HS-5 (cell line): Measurements from ENCODE around the gene RAPH1.

Experiments
- DNase-seq: peaks from one replicate; pipeline ENCODE4 v3.0.0-alpha.2; 2012; ENCODE audit warnings: low read depth

The RAPH1 gene, protein sequence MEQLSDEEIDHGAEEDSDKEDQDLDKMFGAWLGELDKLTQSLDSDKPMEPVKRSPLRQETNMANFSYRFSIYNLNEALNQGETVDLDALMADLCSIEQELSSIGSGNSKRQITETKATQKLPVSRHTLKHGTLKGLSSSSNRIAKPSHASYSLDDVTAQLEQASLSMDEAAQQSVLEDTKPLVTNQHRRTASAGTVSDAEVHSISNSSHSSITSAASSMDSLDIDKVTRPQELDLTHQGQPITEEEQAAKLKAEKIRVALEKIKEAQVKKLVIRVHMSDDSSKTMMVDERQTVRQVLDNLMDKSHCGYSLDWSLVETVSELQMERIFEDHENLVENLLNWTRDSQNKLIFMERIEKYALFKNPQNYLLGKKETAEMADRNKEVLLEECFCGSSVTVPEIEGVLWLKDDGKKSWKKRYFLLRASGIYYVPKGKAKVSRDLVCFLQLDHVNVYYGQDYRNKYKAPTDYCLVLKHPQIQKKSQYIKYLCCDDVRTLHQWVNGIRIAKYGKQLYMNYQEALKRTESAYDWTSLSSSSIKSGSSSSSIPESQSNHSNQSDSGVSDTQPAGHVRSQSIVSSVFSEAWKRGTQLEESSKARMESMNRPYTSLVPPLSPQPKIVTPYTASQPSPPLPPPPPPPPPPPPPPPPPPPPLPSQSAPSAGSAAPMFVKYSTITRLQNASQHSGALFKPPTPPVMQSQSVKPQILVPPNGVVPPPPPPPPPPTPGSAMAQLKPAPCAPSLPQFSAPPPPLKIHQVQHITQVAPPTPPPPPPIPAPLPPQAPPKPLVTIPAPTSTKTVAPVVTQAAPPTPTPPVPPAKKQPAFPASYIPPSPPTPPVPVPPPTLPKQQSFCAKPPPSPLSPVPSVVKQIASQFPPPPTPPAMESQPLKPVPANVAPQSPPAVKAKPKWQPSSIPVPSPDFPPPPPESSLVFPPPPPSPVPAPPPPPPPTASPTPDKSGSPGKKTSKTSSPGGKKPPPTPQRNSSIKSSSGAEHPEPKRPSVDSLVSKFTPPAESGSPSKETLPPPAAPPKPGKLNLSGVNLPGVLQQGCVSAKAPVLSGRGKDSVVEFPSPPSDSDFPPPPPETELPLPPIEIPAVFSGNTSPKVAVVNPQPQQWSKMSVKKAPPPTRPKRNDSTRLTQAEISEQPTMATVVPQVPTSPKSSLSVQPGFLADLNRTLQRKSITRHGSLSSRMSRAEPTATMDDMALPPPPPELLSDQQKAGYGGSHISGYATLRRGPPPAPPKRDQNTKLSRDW

DNA sequence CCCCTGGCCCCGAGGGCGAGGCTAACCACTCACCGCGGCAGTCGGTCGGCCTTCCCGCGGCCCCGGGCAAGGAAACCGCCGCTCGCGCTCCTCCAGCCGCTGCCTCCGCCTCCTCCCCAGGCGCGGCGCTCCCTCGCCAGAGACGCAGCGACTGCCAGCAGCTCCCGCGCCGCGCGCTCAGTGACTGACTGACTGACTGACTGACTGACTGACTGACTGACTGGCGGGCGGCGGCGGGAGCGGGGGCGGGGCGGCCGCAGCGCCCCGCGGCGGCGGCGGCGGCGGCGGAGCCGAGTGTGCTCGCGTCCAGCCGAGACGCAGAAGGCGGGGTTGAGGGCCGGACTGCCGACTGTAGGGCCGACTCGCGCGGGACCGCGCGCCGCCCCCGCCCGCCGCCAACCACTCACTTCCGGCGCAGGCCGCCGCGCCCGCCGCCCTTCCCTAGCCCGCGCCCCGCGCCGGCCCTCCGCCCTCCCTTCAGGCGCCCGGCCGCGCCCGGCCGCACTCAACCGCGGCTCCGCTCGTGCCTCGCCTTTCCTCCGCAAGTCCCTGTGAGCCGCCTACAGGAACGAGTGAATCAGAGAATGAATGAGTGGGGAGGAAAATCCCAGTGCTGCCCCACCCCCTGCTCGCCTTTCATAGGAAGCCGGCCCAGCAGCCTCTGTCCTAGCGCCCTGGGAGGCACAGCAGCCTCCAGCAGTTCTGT, at the start of gene RAPH1:
Gene RAPH1, minus strand, starts transcription at position 224 of the 706 bp plus-strand sequence. CDS start 39,948 bp downstream, outside the sequence.
- DNase-seq, result peak; percentile 56

GRCh38 chr2:203584784-203585183, 49.7 kb upstream of the RAPH1 start:
- no peak for DNase-seq

DNA sequence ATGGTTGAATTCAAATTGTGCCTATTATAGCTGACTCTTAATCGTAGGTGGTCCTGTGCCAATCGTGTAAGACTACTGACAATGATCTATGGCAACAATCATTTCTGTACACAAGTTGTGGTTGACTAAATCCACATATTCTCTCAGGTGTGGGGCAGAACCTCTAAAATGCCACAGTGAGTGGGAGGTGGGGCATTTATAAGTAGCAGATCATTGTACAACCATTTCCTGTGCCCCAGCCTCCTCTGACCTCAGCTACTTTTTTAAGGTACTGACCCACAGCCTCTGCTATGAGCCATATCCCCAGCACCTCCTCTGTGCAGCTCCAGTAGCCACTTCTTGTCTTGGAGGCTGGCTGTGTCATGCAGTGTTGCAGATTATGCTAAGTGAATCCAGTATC, 48.6 kb upstream of the RAPH1 start:
- peak; percentile 65 for DNase-seq

DNA sequence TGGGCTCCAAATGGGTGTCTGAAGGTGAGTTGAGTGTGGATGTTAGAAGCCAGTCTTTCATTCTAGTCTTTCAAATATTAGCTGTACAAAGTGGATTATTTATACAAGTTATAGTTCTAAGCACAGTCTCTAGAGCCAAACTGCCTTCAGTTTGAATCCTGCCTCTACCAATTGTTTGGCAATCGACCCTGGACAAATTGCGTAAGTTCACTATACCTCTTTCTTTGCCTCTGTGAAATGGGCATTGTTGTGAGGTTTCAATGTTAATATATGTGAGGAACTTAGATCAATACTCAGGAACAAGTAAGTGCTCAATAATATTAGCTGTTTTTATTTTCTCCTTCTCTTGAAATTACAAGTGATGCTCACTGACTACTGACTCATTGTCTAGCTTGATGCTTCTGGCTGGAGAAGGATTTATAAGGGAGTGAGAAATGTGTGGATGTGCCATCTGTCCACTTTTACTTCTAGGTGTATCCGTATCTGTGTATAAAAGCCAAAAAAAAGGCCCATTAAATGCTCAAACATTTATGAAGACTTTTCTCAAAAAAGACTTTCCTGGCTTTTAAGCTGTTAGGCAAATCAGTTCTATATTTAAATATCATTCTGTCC, 48.1 kb upstream of the RAPH1 start:
- DNase-seq, result no peak

DNA sequence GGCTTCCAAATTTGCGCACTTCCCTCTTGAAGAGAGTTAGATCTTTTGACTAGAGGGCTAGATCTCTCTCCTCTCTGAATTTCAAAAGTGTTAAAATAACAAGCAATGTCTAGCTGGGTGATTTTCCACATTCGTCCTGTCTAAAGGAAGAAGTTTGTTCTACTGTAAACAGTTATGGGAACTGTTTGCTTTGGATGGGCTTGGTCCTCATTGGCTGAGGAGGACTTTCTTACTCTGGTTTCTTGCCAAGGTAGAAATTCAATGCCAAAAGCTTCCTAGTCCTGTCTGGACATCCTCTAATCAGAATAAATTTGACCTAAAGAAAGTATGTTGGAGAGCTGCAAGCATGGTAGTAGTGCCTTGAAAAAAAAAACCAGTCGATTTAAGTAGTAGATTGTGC, 47.4 kb upstream of the RAPH1 start:
- no peak for DNase-seq

DNA sequence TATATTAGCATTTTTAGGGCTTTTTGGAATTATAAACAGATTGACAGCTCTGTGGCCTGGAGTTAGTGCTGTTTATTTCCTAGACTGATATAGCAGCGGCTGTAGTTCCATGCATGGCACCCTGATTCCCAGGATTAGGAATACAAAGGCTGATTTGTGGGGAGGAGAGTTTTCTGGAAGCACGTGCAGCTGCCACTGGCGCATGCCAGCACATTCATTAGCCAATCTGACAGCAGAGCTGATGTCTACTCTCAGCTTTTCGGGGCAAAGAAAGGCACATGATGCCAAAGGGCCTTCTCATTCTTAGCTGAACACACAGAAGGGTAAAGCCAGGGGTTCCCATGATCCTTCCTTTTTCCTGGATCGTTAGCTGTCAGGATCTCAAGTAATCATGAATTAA, 45.7 kb upstream of the RAPH1 start:
- no peak for DNase-seq

DNA sequence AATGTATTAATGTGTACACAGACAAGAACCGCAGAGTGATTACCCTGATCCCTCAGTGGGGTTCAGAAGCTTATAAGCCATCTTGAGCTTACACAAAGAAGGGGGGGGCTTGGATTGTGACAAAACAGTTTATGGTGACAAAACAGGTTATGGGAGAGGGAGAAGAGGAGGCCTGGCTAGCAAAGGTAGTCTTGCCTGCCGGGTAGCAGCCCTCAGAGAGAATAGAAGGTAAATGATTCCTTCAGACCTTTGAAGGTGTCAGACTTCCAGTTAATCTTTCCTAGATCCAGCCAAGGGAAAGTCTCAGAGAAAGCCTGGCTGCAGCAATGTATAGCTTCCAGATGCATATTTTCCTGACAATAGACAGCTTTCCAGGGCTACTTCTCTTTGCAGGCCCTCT, 44.6 kb upstream of the RAPH1 start:
- DNase-seq, result no peak

DNA sequence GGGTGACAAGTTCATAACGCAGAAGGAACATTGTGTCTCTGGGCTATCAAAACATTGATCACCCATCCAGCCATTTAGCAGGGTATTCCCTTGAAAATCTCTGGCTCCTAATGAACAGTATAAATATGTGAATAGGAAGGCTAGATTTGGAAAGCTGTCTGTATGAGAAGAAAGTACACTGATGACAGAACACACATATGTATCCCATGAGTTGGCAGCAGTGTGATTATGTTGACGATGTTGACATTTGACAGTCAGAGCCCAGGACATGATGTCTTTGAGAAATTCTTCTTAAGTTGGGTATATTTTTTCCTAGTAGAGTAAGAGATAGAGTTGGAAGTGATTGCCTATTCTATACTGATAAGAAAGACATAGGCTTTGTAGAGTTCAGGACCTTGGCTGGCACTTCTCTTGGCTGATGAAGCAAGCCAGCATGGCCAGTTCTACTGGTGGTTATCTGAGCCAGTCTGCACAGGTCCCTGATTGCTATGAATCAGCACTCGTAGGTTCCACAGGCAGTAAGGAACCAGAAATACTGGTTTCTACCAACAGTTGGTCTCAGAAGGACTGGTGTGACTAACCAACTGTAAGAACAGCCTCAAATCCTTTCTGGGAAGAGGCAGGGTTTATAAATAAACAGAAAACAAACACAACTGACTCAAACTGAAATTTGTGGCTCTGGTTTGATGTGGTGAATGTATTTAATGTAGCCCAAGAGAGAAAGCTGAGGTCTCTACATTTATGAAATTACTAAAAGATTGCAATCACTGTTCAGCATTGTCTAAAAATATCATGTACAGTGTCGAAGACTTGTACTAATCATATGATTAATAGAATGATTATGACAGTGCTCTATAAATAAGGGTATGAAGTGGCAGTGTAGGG, 43.9 kb upstream of the RAPH1 start:
- no peak for DNase-seq

DNA sequence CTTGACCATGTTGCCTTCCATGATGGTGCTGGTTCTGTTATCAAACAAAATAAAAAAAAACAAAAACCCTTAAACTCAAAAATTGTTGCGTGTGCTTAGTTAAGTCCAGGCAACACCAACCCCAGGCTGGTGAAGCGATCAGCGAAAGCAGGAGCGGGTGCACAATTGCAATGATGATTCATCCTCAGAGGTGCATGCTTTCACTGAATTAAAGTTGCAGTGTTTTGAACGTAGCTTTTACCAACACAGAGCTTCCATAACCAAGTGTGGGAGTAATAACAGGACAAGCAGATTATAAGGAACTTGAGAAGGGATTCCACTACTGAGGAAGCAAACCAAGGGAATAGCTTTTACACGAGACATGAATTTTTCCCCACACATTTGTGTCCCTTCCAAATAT, 39.7 kb upstream of the RAPH1 start:
- DNase-seq, result no peak

DNA sequence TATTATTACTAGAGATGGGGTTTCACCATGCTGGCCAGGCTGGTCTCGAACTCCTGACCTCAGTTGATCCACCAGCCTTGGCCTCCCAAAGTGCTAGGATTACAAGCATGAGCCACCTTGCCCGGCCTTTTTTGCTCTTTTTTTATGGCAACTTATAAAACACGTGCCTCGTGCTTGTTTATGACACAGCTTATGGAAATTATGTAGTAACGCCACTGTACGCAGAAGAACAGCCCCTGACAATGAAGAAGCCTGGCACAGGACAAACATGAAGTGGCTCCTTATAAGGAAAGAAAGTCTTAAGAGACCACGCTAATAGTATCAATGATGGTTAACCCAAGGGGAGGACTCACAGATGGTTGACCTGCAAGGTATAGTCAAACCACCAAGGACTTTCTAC, 37.2 kb upstream of the RAPH1 start:
- DNase-seq, result no peak

DNA sequence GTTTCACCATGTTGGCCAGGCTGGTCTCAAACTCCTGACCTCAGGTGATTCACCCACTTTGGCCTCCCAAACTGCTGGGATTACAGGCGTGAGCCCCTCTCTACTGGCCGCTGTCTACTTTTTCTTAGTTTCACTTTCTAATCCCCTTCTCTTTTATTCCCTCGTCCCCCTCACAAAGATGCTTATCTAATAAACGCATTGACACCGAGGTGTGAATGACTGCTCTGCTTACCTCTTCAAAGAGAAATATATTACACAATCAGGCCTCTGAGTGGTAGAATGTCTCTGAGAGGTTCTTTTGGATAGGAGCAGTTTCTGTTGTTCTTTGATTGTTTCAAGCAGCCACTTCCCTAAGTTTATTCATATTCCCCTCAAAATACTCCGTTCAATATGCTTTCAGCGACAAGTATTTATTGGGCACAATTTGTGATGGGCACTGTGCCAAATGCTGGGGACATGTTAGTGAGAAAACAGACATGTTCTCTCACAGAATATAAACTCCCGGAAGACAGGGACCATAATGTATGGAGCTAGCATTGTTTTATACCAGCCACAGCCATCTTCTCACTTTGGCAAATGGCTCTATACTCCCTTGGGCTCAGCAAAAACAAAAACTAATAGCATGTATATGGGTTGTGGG, 34.7 kb upstream of the RAPH1 start:
- no peak for DNase-seq

DNA sequence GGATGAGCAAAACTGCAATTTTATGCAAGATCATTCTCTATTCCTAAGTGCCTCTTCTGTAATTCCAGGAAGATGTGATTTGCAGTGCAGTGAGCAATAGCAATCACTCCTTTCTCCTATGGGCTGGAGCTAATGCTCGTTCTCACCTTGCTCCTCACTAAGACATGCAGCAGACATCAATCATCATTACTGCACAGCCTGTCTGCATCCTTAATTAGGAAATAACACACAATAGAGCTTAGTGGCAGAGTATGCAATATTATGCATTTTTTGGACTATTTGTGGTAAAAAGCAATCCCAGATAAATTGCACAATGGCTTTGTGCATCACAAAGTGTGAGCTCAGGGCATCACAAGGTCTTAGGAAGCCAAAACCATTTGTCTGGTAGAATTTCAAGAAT, 32.6 kb upstream of the RAPH1 start:
- no peak for DNase-seq

- DNase-seq, result no peak
These were observed 31.1 kb upstream of the RAPH1 start for GRCh38 chr2:203566161-203566560.

- DNase-seq, result no peak
These were observed 30.0 kb upstream of the RAPH1 start for GRCh38 chr2:203565076-203565475.

- DNase-seq, result no peak
These were observed 27.2 kb upstream of the RAPH1 start for GRCh38 chr2:203562268-203562667.

GRCh38 chr2:203559641-203560040, 24.5 kb upstream of the RAPH1 start:
- no peak for DNase-seq

DNA sequence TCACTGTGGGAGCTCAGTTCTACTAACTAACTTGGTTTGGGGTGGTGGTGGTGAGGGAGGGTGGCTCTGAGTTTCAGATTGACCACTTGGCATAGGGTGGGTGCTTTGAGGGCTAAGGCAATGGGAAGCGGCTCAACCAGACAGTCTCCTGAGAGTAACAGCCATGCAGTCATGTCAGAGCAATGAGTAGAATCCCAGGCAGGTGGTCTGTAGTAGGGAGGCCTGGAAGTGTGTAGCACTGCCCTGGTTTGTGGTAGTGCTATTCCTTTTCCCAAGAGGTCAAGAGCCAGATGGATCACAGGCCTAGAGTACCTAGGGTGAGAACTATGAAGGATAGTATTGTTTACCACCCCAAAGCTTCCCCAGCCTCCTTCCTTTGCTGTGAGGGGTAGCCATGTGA, 18.7 kb upstream of the RAPH1 start:
- no peak for DNase-seq

DNA sequence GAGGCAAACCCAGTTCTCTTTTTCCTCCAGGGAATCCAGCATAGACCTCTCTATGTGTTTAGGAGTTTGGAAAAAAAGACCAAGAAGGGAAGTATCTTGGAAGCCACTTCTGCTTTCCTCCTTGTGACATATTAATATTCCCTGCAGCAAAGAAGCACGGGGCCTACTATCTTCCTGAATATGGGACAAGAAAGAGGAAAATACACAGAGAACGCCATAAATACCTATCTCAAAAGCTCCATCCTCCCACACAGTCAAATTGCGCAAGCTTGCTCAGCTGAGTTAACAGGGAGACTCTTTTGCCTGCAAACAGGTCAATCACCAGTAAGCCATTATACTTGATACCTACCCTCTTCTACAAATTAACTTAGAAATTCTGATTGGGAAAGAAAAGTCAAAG, 16.7 kb upstream of the RAPH1 start:
- no peak for DNase-seq

- DNase-seq, result no peak
These were observed 15.2 kb upstream of the RAPH1 start for GRCh38 chr2:203550266-203550665.

DNA sequence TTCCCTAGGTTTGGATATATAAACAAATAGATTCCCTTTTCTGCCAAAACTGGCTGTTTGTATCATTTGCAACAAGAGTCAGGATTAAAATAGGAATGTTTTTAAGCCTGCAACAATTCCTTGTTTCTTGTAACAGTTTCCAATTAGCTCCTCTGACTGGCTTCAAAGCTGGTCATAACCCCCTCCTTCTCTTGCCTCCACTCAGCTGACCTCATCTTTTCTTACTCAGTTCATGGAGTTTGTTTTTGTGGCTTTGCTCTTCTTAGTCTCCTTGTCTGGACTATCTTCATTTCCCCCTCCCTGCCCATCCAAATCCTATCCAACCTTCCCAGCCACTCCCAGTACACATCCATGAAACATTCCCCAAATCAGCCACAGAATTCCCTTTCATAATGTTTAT, 14.3 kb upstream of the RAPH1 start:
- no peak for DNase-seq
